ENCODE results near the gene CD160. TPM values are rescaled to one million over a fixed set of nuclear protein-coding genes. Genes with fewer than 3 reads are reported as not detected.

The CD160 gene
- total RNA-seq, 1 experiment from 2014 or later, result not detected

DNA sequence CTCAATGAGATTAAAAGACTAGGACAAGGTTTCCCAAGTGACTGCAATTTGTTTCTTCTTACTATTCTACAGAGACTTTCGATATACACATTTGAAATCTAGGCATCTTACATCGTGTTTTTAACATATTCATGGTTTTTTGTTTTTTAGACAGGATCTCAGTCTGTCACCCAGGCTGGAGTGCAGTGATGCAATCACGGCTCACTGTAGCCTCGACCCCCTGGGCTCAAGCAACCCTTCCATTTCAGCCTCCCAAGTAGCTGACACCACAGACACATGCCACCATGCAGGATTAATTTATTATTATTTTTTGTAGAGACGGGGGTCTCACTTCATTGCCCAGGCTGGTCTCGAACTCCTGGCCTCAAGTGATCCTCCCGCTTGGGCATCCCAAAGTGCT is 13.7 kb upstream of the CD160 start:
- H3K18ac ChIP-seq (ENCODE audit: insufficient read length, low read depth, low read length), result no peak overlapping the region
- H2BK120ac ChIP-seq (ENCODE audit: low read depth, low read length, poor library complexity, severe bottlenecking), result no peak overlapping the region
- no peak overlapping the region for H4K5ac ChIP-seq (ENCODE audit: insufficient read length, low read depth, low read length)
- no peak overlapping the region for H3K56ac ChIP-seq (ENCODE audit: insufficient read length, low read depth, low read length)
- H3K23me2 ChIP-seq (ENCODE audit: insufficient read length, low read depth, low read length, poor library complexity, severe bottlenecking), result no peaks in the 10 kb centered on the region
- H3K4me2 ChIP-seq (ENCODE audit: insufficient read depth, insufficient read length, low read length), result no peak overlapping the region
- H3K79me2 ChIP-seq (ENCODE audit: insufficient read depth, low read length), result no peaks in the 10 kb centered on the region
- H3K4me1 Mint-ChIP-seq, result peaks cover 15 to 17% of the 10 kb centered on the region in 2 experiments; a peak in 3 of 4 replicates
- no peaks in the 10 kb centered on the region for H3K27me3 ChIP-seq (ENCODE audit: insufficient read depth, low read length)
- H2AFZ ChIP-seq (ENCODE audit: low read length), result no peak overlapping the region
- H3K27ac Mint-ChIP-seq, result no peak overlapping the region
- no peak overlapping the region for H4K91ac ChIP-seq (ENCODE audit: insufficient read length, low read depth, low read length)
- DNase-seq, result no peak
- H3K27me3 Mint-ChIP-seq (ENCODE audit: low read depth), result peaks cover 5% of the 10 kb centered on the region; the same call in 1 of the 2 replicates
- TF ChIP-seq, protein P1, sequence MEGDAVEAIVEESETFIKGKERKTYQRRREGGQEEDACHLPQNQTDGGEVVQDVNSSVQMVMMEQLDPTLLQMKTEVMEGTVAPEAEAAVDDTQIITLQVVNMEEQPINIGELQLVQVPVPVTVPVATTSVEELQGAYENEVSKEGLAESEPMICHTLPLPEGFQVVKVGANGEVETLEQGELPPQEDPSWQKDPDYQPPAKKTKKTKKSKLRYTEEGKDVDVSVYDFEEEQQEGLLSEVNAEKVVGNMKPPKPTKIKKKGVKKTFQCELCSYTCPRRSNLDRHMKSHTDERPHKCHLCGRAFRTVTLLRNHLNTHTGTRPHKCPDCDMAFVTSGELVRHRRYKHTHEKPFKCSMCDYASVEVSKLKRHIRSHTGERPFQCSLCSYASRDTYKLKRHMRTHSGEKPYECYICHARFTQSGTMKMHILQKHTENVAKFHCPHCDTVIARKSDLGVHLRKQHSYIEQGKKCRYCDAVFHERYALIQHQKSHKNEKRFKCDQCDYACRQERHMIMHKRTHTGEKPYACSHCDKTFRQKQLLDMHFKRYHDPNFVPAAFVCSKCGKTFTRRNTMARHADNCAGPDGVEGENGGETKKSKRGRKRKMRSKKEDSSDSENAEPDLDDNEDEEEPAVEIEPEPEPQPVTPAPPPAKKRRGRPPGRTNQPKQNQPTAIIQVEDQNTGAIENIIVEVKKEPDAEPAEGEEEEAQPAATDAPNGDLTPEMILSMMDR (conservative IDR thresholded peaks at IDR 0.05), result no peak
- H3K79me1 ChIP-seq (ENCODE audit: insufficient read depth, low read depth, low read length, poor library complexity, severe bottlenecking), result no peaks in the 10 kb centered on the region
- H2BK20ac ChIP-seq (ENCODE audit: low read depth, low read length, poor library complexity, severe bottlenecking), result no peak overlapping the region
- no peak overlapping the region for H3K27ac ChIP-seq (ENCODE audit: insufficient read length, low read depth, low read length)
- H2BK5ac ChIP-seq (ENCODE audit: insufficient read length, low read length), result no peak overlapping the region
- no peaks in the 10 kb centered on the region for H4K20me1 ChIP-seq (ENCODE audit: control insufficient read depth, insufficient read depth, insufficient read length)
- no peak overlapping the region for H2AK5ac ChIP-seq (ENCODE audit: insufficient read length, low read length)
- no peak overlapping the region for H4K8ac ChIP-seq (replicated peaks; ENCODE audit: insufficient read length, low read depth, low read length)
- H3K14ac ChIP-seq (ENCODE audit: insufficient read depth, low read length), result no peak overlapping the region
- H3T11ph ChIP-seq (ENCODE audit: low read length), result no peak overlapping the region
- H3K9me3 Mint-ChIP-seq, result no peaks in the 10 kb centered on the region
- H3K9me3 ChIP-seq (ENCODE audit: control insufficient read depth, low read depth, low read length), result no peaks in the 10 kb centered on the region
- no peaks in the 10 kb centered on the region for H3K36me3 Mint-ChIP-seq (ENCODE audit: insufficient read depth in 1 of 3, low read depth in 3 of 3)
- H3K4me3 Mint-ChIP-seq, result no peak overlapping the region
- no peak overlapping the region for H3K4ac ChIP-seq (ENCODE audit: low read depth, low read length)
- H3K9ac ChIP-seq (ENCODE audit: extremely low read depth, insufficient read length, low read length), result no peak overlapping the region
- H2BK12ac ChIP-seq (ENCODE audit: insufficient read length, low read depth, low read length), result no peak overlapping the region
- H3K23ac ChIP-seq (ENCODE audit: insufficient read length, low read depth, low read length), result no peak overlapping the region
- peaks cover 2% of the 10 kb centered on the region; the same call in 1 of the 2 replicates for H3K4me1 ChIP-seq (ENCODE audit: insufficient read depth, low read length)
- no CpG with 5 or more reads among the region's 7 CpGs for WGBS (ENCODE audit: extremely low coverage, insufficient read length, low lambda C conversion rate)
- no peak overlapping the region for H2BK15ac ChIP-seq (ENCODE audit: low read depth, low read length)
